HL-60/S4 (cell line): ENCODE data around the gene EDN3.
"Not testable (repeated sequence)": the region's sequence is repeated elsewhere in the genome, so short reads cannot be mapped to it uniquely, and the experiment has no call there.

ENCODE experiments used
- in situ Hi-C: fragments of 300-500 bp; cut with MboI; formaldehyde crosslinking; loops from 2 replicates; pipeline ENCODE4 v1.14.3; 2022; ENCODE audit warnings: low sequenced_read_pairs

EDN3 gene

DNA sequence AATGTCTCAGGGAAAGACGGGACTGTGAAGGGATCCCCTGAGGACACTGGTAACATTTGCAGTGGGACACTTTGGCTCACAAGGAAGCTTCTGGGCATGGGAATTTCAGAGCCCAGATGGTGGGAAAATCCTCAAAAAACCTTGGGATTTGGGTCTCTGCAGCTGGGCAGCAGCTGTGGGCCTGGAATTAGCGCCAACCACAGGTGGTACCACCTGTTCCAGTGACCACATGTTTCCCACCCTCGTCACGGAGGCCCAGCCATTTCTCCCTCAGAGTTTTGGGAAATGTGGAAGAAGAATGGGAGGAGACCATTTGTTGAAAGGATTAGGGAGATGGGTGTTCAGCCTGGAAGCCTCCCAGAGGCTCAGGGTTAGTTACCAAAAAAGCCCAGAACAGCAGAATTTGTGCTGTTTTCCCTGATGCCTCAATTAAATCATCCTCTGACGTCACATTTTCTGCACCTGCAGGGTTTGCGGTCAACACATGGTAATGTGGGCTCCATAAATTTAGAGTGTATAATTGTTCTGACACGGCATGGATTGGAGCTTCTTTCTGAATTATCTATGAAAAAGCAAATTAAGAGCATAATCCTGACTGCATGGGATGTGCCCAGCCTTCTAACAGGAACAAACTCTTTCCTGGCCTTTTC lies 34.4 kb downstream of the EDN3 start:
- in situ Hi-C loops = no loop called here

DNA sequence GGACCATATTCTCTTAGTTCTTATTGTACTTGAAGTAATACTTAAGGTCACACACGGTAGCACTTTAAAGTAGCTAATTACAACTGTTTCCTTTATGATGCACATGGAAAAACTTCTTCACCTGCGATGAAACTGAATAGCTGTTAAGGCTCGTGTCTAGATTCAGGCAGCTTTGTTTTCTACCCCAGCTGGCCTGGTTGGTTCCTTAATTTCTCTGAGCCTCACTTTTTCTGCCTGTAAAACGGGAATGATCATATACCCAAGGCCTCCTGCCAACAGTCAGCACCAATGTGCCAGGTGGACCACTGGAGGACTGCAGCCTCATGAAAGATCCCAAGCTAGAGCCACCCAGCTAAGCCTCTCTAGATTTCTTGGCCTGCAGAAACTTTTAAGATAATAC lies 35.0 kb downstream of the EDN3 start:
- in situ Hi-C loops = no loop called here

DNA sequence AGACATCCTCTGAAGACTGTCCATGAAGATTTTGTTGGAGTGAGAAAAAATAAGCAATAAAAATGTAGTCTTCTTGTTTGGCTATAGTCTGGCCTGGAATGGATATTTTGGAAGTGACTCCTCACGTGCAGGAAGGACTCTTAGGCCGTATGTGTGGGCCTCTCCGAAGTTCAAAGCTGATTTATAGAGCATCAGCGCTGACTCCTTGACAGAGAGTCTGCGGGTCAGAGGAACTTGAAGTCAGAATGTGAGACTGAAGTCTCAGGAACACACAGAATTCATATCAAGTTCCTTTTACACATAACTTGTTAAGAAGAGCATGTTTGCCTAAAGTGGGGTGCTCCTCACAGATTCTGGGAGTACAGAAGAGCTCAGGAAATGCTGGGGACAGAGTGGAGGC lies 36.1 kb downstream of the EDN3 start:
- in situ Hi-C loops = no loop called here

DNA sequence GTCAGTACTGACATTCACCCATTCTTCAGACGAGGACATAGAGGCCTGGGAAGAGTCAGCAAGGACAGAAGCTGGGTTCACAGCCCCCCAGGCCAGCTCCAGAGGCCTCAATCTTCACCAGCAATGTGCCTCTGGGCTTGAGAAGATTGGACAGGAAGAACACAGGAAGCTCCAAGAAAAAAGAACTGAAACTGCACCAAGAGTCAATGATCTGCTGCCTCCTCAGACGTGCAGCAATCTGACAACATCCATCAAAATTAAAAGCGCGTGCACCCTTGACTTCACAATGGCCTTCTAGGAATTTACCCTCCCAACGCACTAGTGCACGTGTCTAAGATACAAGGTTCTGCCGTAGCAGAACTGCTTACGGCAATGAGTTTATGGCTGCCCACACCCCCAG lies 38.0 kb downstream of the EDN3 start:
- in situ Hi-C loops = not testable (repeated sequence)

DNA sequence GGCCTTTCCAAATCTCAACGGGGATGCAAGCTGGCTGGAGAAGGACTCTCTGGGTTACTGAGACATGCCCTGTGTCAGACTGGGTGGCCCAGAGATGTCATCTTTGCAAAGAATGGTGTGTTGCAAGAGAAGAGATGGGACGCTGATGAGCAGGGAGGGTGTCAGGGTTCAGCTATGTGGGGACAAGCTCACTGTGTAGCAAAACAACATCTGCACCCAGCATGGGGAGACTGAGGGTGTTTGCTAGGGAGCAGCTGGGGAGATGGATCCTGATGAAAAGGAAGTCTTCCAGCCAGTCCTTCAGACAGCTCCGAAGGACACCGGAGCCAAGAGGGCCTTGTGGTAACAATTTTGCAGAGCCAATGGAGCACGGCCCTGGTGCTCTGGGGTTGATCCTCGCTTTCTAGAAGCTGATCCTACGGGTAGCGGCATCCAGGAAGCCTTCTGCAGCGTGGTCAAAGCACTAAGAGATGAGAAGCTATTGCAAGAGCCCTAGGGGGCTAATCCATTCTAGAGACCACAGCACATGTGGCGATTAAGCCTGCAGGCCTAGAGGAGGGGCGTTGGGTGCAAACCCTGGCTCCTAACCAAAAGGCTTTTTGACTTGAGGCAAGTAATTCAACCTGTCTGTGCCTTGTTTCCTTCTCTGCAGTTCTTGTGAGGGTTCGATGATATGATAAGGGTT lies 39.9 kb downstream of the EDN3 start:
- in situ Hi-C loops = no loop called here

DNA sequence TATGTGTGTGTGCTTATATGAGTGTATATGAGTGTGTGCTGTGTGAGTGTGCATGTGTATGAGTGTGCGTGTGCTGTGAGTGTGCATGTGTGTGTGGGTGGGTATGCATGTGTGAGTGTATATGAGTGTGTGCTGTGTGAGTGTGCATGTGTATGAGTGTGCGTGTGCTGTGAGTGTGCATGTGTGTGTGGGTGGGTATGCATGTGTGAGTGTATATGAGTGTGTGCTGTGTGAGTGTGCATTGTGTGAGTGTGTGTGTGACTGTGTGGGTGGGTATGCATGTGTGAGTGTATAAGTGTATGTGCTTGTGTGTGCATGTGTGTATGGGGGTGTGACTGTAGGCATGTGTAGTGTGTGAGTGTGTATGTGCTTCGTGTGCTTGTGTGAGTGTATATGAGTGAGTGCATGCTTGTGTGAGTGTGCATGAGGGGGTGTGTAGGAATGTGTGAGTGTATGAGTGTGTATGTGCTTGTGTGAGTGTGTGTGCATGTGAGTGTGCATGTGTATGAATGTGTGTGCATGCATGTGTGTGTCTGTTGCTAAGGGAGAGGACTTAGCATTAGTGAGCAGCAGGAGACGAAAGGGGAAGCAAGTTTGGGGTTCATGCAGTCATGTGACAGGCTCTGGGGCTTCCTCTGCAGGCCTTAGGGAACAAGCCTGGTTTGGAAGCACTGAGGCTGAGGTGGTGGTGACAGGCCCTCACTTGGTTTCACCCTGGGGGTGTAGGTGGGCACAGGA lies 41.0 kb downstream of the EDN3 start:
- in situ Hi-C loops = not testable (repeated sequence)

DNA sequence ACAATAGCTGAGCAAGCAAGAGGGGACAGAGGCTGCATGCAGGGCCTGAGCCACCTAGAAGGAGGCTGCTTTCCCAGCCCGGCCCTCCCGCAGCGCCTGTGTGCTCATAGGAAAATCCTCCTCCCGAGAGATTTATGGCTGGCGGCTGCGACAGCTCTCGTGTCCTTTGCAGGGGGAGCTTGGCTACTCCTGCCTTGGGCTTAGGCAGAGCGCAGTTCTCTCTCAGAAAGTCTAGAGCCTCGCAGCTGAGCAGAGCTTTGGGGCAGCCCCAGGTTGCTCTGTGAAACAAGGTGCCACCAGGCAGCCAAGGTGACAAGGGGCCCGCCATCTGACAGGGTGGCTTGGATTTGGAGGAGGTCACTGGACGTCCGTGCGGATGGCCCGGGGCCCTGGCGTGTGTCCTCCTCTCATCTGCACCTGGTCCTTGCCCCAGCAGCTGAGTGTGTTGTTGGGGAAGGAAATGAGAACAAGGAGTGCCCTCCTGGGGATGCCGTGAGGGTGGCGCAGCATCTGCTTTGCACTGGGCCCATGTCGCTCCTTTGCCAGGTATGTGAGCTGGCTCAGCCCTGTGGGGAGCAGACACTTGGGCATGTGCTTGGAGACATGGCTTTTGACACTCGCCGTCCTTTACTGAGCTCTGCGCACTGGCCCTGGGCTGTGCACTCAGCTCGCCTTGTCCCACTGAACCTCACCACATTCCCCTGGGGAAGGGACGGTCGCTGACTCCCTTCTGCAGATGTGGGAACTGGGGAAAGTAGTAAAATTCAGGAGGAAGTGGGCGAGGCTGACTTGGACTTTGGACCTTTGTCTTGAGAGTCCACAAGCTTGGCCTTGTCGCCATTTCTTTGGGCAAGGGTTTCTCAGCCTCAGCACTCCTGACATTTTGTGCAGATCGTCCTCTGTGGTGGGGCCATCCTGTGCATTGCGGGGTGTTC lies 41.9 kb downstream of the EDN3 start:
- in situ Hi-C loops = no loop called here

DNA sequence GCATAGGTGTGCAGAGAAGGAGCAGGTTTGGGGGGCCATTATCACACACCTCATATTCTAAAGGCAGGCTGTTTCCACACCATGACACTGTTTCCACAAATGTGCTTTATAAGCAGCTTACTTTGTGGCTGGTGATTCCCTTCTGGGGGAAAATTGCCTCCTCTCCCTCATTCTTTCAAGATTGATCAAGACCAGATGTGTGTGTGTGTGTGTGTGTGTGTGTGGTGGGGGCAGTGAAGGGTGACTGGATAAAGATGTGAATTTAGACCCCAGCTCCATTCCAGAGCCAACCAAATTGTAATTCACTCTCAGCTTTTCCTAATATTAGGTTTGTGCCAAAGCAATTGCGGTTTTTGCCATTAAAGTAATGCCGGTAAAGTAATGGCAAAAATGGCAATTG lies 45.6 kb downstream of the EDN3 start:
- in situ Hi-C loops = no loop called here

DNA sequence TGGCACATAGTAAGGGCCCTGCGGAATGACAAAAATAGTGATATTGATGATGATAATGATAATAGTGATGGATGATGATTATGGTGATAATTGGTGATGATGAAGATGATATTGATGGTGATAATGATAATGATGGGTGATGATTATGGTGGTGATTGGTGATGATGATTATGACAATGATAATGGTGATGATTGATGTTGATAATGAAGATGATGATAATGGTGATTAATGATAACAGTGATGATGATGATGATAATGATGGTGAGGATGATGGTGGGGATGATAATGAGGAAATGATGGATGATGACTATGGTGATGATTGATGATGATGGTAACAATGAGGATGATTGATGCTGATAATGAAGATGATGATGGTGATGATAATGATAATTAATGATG lies 48.9 kb downstream of the EDN3 start:
- in situ Hi-C loops = no loop called here

DNA sequence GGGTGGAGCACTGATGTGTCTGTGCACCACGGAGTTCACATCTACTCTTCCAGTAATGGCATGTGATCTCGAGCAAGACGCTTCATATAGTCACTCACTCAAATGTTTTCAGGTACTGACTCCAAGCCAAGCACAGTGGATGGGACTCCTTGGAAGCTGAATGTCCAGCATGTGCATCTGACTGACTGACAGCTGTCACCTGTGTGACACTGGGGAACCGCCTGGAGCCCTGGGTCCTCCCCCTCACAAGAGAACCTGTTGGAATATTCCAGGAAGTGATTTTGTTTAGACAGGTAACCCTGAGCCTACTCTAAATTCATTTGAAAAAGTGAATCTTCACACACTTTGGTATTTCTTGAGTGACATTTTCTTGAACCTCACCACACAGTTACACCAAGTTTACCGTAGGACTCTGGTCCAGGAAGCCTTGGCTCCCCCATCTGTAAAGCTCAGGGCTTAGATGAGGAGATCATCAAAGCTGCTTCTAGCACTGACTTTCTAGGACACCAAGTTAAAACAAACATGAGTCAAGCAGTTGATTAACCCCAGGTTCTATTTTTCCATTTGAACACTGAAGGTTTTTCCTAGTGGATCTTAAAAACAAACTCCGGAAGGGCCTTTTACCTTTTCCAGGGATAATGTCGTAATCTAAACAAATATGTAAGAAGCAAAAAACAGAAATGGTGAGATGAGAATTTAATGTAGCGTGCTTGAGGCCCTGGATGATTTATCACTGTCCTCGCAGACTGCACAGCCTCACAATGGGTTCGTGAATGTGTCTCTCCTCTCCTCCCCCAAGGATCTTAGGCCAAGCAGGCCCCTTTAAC lies 50.1 kb downstream of the EDN3 start:
- in situ Hi-C loops = no loop called here

DNA sequence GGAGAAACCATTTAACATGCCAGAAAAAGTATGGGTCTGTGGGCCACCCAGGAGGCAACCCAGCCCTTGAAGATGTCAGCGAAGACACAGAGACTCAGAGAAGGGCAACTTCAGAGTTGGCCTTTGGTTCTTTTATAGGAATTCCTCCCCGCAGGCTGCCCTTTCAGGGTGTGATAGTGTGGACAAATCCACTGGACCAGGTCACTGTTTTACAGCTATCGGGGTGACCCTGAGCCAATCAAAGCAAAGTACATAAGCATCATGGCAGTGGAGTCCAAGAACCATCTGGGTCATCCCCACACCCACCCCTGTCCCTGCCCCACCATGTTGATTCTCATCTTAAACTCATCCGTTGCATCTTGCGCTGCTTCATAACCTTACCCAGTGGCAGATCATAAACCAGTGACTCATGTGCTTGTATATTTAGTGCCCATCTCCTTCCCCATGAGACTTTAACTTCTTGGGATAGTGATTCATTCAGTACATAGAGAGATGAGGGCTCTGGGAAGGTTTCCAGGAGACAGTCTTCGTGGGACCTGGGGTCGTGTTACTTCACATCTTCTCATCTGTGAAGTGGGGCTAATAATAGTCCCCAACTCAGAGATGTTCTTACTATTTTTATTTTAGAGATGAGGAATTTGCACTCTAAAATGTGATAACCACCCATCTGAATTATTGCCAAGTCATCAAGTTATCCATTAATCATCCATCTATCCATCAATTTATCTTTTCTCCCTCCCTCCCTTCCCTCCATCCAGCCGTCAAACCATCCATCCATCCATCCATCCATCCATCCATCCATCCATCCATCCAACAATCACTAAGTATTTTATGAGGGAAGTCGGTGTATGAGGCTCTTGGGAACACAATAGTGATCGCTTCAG lies 51.0 kb downstream of the EDN3 start:
- in situ Hi-C loops = no loop called here

DNA sequence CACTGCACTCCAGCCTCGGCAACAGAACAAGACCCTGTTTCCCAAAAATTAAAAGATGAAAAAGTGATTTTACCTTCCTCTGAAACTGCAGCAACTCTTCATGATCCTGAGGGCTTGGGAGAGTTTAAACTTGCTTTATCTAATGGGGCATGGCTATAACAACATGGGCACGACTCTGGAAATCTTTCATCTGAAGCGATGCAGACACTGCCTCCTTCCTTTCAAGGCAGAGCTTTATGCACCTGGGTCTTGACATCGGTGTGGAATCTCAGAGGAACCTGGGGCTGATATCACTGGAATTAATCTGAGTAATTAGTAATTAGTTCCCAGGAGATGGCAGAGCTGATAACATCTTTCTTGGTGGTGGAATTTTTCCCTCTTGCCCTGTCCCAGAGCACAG lies 52.1 kb downstream of the EDN3 start:
- in situ Hi-C loops = no loop called here

DNA sequence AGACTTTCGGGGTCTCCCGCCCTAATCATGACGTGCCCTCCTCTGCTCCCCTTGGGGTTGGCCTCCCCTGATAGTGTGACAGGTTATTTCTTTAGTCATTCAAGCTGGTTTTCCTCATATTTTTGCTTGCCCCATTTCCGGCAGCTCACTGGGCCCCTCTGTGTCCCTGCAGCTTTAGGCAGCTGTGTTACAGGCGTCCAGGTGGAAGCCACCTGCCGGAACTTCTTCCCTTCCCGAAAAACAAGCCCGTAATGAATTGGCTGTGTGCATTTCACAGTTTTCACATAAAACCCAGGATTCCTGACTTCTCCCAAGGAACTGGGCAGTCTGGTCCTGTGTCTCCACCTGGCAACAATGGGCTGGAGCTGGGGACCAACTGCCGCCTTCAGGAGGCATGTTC lies 52.6 kb downstream of the EDN3 start:
- in situ Hi-C loops = no loop called here

DNA sequence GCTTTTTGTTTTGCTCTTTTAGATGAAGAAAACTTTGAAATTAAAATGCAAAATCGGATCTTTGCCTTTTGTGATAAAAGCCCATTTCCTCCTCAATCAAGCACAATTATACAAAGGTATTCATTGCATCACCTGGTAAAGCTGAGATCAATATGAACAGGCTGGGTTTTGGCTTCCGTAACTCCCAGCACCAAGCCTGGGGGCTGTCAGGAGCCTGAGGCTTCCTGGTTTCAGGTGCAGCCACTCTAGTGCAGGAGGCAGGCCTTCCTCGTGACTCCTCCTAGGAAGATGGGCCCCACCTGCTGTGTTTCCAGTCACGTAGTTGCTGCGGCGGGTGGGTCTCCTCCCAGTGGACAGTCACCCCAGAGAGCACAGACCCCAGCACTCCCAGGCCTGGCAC lies 54.0 kb downstream of the EDN3 start:
- in situ Hi-C loops = no loop called here

DNA sequence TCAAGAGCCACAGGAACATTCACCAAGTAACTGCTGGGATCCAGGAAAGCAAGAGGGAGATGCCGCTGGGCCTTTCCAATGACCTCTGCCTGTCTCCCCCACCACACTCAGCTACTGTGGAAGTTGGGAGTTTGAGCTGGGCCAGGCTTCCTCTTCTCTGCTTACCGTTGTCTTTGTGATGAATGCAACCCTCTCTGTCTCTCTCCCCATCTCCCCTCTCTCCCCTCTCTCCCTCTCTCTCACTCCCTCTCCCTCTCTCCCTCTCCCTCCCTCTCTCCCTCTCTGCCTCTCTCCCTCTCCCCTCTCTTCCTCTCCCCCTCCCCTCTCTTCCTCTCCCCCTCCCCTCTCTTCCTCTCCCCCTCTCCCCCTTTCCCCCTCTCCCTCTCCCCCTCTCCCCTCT lies 54.8 kb downstream of the EDN3 start:
- in situ Hi-C loops = no loop called here

DNA sequence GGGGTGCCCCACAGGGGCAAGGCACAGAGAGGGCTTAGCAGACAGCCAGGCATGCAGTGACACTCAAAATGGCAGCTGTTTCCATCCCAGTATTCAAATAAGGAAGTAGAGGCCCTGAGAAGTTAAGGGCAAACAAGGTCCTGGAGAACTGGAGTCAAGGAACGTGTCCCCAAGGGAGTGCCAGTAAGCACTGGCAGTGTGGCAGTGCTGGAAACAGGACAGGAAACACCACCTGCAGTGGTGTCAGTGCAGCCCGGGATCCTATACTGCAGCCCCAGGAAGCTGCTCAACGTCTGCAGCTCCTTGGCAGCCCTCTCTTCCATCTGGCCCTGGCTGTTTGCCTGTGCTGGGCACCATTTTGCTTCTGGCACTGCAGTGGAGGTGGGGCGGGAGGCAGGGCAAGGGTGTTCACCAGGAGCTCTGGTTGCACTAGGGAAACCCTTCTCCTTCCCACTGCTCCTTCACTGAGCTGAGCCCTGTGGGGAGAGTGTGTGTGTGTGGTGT lies 56.3 kb downstream of the EDN3 start:
- in situ Hi-C loops = no loop called here

DNA sequence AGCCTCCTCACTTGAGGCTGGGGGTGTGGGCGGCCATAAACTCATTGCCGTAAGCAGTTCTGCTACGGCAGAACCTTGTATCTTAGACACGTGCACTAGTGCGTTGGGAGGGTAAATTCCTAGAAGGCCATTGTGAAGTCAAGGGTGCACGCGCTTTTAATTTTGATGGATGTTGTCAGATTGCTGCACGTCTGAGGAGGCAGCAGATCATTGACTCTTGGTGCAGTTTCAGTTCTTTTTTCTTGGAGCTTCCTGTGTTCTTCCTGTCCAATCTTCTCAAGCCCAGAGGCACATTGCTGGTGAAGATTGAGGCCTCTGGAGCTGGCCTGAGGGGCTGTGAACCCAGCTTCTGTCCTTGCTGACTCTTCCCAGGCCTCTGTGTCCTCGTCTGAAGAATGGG lies 58.4 kb downstream of the EDN3 start:
- in situ Hi-C loops = not testable (repeated sequence)

DNA sequence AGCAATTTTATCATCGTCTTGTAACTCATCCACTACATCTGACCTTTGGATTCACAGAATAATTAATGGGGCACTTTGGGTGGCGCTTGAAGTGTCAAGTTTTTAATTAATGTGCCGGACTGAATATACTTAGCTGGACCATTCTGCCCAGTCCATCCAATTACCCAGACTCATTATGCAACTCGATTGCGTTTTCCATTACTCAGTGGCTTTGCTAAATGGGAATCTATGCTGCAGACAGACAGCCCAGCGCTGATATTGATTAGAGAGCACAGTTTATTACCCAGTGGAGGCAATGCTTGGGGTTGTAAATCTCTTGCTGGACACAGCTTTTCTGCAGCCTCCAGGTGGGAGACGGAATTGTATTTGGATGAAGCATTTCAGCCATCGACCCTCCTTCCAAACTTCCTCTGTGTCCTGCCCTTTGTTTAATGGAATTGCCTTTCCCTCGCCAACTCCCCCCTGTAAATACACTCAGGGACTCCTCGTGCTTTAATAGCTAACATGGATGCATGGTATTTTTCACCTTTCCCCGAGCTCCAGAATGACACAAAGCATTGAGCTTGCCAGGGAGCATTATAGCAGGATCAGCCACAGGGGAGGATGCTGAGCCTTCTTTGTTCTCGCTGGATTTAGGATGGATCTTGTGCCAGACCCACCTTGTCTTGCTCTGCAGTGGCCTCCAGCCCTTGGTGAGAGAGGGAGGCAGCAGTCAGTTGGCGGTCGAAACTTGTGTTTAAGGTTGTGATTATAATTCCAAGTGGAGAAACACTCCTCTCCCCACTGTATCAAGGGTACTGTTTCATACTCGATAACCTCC lies 59.7 kb downstream of the EDN3 start:
- in situ Hi-C loops = no loop called here
